Activated naive CD4-positive, alpha-beta T cell treated with anti-CD3 and anti-CD28 coated beads, Interleukin-2, amount 50 U/mL, for 16 hours (primary cell): ENCODE results near the gene IL3.

Experiments used
- DNase-seq: peaks from one replicate; pipeline ENCODE4 v3.0.0-alpha.2; 2020

The IL3 gene

DNA sequence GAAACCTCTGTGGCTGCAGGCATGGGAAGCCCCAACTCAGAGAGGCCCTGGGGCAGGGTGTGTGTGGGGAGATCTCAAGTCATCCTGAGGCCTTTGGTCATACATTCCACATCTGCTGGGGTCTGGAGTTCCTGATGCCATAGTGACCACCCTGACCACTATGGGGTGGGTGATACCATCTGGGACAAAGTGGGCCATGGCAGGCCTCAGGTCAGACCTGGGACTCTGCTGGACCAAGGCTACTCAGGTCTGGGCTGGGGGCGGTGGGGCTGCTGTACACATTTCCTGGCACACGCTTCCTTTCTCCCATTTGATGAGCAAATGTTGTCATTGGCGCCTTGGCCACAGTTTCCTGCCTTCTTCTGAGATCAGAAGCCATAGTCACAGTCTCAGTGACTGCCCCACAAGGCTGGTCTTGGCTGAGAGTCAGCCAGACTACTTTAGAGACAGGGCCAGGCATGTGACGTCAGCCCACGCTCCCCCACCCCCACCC lies 33.9 kb upstream of the IL3 start:
- DNase-seq: no peak

DNA sequence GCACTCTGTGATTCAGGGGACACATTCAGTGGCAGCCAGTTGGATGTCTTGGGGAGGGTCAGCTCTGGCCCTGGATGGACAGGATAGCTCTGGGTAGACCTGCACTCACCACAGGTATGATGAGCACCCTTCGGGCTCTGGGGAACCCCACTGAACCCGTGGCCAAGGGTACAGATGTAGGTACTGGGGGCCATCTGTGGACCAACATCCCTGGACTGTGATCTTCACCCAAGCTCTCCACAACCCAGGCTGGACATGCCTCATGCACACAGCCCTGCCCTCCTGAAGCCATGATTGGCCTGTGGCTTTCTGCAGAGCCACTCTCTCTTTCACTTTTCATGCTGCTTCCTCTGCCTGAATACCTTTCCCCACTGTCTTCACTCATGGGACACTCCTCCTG lies 33.4 kb upstream of the IL3 start:
- no peak for DNase-seq

- DNase-seq: no peak
These were observed 30.7 kb upstream of the IL3 start for GRCh38 chr5:132029609-132030330.

DNA sequence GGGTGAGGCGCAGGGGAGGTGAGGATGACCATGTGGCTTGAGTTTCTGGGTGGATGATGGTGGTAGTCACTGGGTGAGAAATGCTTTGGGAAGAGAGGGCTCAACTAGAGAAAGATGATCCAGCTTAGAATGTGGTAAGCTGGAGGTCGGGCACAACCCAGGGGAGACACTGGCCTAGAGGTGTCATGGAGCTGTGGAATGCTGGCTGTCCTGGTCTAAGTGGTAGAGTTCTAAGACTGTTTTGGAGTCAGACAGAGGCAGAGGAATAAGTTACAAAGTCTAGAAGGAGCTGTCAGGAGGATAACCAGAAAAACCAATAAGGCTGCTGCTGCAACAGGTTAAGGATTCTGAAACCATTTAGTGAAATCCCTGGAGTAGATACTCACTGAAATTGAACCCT lies 29.8 kb upstream of the IL3 start:
- DNase-seq: no peak

GRCh38 chr5:132032196-132032595 lies 28.3 kb upstream of the IL3 start:
- no peak for DNase-seq

- DNase-seq: no peak
These were observed 27.3 kb upstream of the IL3 start for GRCh38 chr5:132033122-132033521.

GRCh38 chr5:132037353-132037752 lies 23.1 kb upstream of the IL3 start:
- DNase-seq: no peak

GRCh38 chr5:132044207-132044606 lies 16.2 kb upstream of the IL3 start:
- no peak for DNase-seq

GRCh38 chr5:132046880-132047299 lies 13.6 kb upstream of the IL3 start:
- no peak for DNase-seq

GRCh38 chr5:132049093-132049492 lies 11.4 kb upstream of the IL3 start:
- DNase-seq: no peak

DNA sequence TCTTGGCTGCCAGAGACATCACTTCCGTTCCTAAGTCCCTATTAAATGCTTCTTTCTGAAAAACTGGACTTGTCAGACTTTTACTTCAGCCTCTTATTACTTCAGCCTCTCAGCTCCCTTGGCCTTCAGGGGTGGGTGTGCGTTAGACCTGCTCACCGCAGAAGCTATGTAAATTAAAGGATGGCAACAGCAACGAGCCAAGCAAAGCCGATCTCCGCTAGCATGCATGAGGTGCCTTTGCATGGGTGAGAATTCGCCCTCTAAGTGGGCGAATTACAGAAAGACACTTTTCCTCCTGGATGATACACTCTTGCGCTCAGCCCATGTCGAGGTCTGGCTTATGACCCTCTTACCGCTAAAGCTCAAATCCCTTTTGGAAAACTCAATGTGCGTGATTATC lies 10.9 kb upstream of the IL3 start:
- DNase-seq: no peak

GRCh38 chr5:132050136-132050535 lies 10.3 kb upstream of the IL3 start:
- no peak for DNase-seq

DNA sequence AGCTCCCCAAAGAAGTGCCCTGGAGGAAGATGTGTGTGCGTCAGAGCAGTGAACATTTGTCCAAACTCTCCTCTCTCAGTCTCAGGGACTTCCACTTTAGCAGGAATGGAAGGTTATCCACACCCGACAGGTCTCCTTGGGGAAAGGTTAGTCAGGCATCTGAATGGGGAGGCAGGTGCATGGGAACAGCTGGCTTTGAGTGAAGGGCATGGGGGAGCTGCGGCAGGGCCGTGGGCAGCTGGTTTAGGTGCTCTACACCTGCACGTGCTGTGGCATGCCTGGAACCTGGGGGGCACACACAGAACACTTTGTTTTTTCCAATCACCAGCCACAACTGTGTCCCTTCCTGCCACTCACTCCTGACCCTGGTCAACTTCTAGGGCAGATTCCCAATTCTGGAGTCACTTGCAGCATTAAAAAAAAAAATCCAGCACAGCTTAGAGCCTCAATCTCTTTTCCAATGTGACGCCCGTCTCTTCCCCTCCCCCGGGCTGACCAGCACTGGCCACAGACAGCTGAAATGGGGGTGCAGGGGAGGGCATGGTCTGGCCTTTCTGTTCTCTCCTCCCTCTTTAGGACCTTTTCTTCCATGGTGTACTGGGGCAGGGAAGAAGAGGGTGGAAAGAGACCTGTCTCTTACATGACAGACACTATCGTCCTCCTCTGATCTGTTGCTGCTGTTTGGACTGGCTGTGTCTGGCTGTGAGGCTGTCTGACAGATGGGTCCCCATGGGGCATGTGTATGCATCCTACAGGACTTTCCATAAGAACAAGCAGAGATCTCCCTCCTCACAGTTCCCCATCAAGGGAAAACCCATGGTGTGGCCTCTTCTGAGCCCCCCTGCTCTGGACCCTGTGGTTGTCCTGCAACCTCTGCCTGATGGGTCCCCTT lies 9.5 kb upstream of the IL3 start:
- DNase-seq: no peak

- DNase-seq: no peak
These were observed 7.9 kb upstream of the IL3 start for GRCh38 chr5:132052520-132052919.

DNA sequence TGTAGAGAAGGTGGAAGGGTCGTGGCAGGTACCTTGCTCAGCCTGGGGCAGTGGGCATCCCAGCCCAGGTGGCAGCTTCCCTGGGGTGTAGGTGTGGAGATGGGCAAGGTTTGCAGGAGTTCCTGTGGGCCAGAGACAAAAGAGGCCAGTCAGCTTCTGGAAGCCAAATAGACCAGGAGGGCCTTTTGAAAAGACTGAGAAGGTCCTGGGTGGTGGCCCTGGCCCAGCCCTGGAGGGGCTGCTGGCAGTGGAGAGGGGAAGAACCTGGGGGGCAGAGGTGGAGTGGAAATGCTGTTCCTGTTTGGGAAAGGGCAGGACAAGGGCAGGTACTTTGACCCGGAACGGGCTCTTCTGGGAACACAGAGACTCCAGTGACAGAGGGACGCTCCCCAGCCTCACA lies 7.0 kb upstream of the IL3 start:
- no peak for DNase-seq

- DNase-seq: no peak
These were observed 6.3 kb upstream of the IL3 start for GRCh38 chr5:132054031-132054696.

DNA sequence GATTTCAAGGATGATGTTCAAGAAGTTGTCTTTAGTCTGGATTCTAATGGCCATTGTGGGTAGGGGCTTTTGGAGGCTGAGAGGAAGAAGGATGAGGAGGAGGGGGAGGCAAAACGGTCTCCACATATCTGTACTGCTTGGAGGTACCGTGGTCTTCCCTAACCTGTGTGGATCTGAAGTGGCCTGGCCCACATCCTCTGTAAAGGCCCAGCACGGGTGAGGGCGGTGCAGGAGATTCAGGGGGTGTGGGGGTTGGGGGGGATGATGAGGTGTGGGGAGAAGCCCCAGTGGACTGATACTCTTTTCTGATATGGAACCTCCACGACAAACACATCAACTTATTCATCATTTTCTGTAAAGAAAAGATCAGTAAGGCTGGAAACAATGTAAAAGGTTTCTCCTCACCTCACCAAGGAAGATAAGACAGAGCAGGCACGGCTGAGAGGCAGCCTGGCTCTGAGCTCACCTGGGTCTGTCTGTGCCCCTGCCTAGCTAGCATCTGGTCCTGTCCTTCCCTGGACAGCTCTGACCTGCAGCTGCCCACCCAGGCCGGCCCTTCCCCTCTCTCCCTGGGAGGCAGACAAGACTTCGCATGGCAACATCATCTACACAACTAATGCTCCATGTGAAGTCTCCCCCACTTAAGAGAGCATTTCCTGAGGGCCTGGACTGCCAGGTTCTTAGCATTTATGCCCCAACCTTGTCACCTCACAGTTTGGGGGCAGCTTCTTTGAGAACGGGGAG lies 5.6 kb upstream of the IL3 start:
- DNase-seq: no peak

DNA sequence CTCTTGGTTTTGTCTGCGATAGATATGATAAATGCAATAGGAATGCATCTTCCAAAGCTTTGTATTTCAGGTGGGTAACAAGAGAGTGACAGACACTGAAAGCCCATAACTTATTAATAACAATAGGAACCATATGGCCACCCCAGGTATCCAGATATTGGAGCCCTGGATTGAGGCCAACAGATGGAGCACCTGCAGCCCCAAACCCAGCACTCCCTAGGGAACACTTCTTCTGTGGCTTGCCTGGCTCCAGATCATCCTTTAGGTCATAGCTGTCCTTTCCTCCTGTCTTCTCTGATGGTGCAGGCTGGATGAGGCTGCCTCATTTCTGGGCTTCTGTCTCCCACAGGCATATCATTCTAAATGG lies 5.0 kb upstream of the IL3 start:
- DNase-seq: no peak

- peak; percentile 5 for DNase-seq
These were observed 4.4 kb upstream of the IL3 start for GRCh38 chr5:132055808-132056609.

DNA sequence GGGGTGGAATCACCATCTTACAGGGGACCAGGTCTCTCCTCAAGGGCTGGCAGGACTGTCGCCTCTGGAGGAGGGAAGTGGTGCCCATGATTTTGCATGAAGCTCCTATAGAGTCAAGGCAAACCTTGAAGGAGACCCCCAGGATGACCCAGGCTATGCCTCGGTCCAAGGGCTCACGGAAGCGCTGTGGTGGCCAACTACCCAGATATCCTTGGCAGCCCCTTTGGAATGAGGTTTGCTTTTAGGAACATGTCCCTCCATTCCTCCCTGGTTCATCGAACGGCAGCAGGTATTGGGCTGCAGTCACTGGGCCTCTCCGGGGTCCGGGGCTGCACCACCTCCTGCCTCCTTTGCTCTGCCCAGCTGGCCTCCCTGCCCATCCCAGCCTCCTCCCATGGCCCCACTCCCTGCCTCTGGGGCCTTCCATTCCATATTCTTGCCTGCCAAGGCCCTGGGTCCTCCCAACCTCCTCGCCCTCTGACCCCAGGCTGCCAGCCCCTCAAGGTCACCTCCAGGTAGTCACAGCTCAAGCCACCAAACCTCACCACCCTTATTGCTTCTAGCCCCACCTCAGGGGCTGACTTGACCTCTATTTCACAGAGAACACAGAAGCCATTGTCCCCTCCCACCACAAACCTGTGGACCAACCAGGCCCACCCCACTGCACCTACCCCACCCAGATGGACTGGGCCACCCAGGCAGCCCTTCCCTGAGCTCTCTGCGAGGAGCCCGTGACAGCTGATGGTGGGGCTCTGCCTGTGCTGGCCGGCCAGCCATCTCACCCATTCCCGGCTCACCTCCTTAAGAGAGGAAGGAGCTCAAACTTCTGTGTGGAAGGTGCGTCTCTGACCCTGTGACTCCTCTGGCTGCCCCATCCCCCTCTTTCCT lies 3.6 kb upstream of the IL3 start:
- DNase-seq: peak; percentile 6
